Neural crest cell (in vitro differentiated cells): ENCODE results near the gene ATF6. TPM values are rescaled to one million over a fixed set of nuclear protein-coding genes. Genes with fewer than 3 reads are reported as not detected.

Experiments
- DNase-seq: peaks from one replicate; pipeline ENCODE4 v3.0.0; 2021; ENCODE audit warnings: low read depth, mixed read lengths, low spot score
- H3K27ac Mint-ChIP-seq: one replicate; pipeline ENCODE4 v1.8.0; 2021; ENCODE audit warnings: mild to moderate bottlenecking, mixed read lengths; ENCODE audit not compliant: unreplicated experiment
- H3K27me3 Mint-ChIP-seq: 2 replicates; pipeline ENCODE4 v1.8.0; 2021; ENCODE audit warnings: low read depth, mild to moderate bottlenecking, mixed read lengths
- H3K36me3 Mint-ChIP-seq: 2 replicates; pipeline ENCODE4 v1.8.0; 2021; ENCODE audit warnings: low read depth, mild to moderate bottlenecking, mixed read lengths
- H3K4me1 Mint-ChIP-seq: 2 replicates; pipeline ENCODE4 v1.8.0; 2021; ENCODE audit warnings: mixed read lengths
- H3K4me3 Mint-ChIP-seq: one replicate; pipeline ENCODE4 v1.8.0; 2021; ENCODE audit warnings: mild to moderate bottlenecking, mixed read lengths
- H3K9me3 Mint-ChIP-seq: 2 replicates; pipeline ENCODE4 v1.8.0; 2021; ENCODE audit warnings: mixed read lengths
- total RNA-seq: library from RNA; stranded (reverse); gene quantifications from 2 replicates; pipeline ENCODE4 v1.2.1, GENCODE V29; 2021
- TF ChIP-seq, protein P1 (sequence below): fragments of 200-600 bp; sonication (generic); conservative IDR thresholded peaks from 2 replicates; pipeline ENCODE4 v1.5.0; 2021; ENCODE audit warnings: antibody characterized with exemption, mild to moderate bottlenecking

ATF6 gene
- total RNA-seq, 1 donor from 2014 or later = 17.8 TPM

DNA sequence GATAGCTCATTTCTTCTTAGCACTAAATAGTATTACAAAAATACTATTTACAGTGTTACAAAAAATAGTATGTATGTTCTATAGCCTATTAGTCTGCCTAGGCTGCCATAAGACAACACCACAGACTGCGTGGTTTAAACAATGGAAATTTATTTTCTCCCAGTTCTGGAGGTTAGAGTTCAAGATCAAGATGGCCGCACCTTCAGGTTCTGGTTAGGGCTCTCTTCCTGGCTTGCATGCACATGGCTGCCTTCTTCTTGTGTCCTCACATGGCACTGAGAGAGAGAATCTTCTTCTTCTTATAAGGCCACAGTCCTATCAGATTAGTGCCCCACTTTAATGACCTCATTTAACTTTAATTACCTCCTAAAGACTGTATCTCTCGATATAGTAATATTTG, 4.1 kb downstream of the ATF6 start:
- no peaks in the 10 kb centered on the region for H3K36me3 Mint-ChIP-seq
- no peaks in the 10 kb centered on the region for H3K9me3 Mint-ChIP-seq
- no peak overlapping the region for H3K27ac Mint-ChIP-seq
- peak overlapping the region; percentile 67 for H3K4me3 Mint-ChIP-seq
- H3K4me1 Mint-ChIP-seq = peaks cover 18% of the 10 kb centered on the region
- TF ChIP-seq, protein P1, sequence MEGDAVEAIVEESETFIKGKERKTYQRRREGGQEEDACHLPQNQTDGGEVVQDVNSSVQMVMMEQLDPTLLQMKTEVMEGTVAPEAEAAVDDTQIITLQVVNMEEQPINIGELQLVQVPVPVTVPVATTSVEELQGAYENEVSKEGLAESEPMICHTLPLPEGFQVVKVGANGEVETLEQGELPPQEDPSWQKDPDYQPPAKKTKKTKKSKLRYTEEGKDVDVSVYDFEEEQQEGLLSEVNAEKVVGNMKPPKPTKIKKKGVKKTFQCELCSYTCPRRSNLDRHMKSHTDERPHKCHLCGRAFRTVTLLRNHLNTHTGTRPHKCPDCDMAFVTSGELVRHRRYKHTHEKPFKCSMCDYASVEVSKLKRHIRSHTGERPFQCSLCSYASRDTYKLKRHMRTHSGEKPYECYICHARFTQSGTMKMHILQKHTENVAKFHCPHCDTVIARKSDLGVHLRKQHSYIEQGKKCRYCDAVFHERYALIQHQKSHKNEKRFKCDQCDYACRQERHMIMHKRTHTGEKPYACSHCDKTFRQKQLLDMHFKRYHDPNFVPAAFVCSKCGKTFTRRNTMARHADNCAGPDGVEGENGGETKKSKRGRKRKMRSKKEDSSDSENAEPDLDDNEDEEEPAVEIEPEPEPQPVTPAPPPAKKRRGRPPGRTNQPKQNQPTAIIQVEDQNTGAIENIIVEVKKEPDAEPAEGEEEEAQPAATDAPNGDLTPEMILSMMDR = no peak
- H3K27me3 Mint-ChIP-seq = no peaks in the 10 kb centered on the region
- DNase-seq = no peak

DNA sequence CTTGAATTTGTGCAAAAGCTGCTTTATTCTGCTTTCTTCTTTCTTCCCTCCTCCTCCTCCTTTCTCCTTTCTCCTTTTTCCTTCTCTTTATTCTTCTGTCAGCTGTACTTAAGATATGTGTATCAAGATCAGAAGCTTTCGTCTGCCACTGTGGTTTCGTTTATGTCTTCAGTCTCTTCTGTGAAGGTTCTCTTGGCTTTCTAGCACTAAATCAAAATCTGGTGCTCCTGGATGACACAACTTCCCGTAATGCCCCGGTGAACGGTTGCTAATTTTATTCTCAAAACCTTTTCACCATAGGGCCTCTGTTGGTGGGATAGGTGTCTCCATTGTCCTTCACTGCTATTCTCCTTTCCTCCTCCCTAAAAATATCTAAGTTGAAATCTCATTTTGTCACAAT, 5.0 kb downstream of the ATF6 start:
- H3K4me3 Mint-ChIP-seq = no peak overlapping the region
- no peak overlapping the region for H3K27ac Mint-ChIP-seq
- no peaks in the 10 kb centered on the region for H3K36me3 Mint-ChIP-seq
- TF ChIP-seq, protein P1 = no peak
- no peak for DNase-seq
- H3K9me3 Mint-ChIP-seq = no peaks in the 10 kb centered on the region
- H3K4me1 Mint-ChIP-seq = peaks cover 14% of the 10 kb centered on the region
- no peaks in the 10 kb centered on the region for H3K27me3 Mint-ChIP-seq

DNA sequence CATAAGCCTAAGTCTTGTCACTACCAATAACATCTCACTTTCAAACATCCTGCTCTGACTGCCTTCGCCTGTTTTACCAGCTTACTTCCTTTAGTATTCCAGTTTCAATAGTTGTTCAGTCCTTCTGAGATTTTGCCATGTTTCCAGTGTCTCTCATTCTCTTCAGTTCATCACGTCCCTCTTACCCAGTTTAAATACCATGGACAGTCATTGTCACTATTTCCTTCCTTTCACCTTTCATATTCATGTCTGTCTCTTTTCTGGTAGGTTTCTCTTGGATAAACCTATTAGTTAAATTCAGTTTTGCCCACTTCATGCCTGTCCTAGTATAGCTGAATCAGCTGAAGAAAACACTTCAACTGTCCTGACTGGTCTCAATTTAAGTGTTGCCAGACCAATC, 5.9 kb downstream of the ATF6 start:
- H3K27ac Mint-ChIP-seq = no peak overlapping the region
- TF ChIP-seq, protein P1 = no peak
- no peak for DNase-seq
- H3K9me3 Mint-ChIP-seq = no peaks in the 10 kb centered on the region
- peaks cover 6% of the 10 kb centered on the region for H3K4me1 Mint-ChIP-seq
- H3K4me3 Mint-ChIP-seq = no peak overlapping the region
- no peaks in the 10 kb centered on the region for H3K36me3 Mint-ChIP-seq
- H3K27me3 Mint-ChIP-seq = no peaks in the 10 kb centered on the region

DNA sequence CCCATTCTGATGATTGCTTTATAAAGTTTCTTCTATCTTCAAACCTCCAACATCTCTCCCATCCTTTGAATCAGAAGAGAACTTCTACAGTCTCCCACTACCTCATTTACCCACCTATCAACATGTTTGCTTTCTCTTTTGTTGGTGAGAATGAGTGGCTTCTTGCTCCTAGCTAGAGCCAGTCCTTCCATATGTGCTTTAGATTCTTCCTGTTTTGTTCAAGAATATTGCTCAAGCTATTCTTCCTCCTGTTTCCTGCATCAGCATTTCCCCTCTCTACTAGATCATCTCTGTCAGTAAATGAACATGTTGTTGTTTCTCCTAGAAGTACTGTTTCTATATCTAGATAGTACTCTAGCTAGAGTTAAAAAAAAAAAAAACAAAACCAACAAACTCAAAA, 6.3 kb downstream of the ATF6 start:
- Mint-ChIP-seq H3K27ac (no peak overlapping the region), H3K4me1 (peaks cover 3% of the 10 kb centered on the region), H3K9me3 (no peaks in the 10 kb centered on the region), H3K4me3 (no peak overlapping the region), H3K36me3 (no peaks in the 10 kb centered on the region), H3K27me3 (no peaks in the 10 kb centered on the region)
- DNase-seq = no peak
- TF ChIP-seq, protein P1 = no peak

DNA sequence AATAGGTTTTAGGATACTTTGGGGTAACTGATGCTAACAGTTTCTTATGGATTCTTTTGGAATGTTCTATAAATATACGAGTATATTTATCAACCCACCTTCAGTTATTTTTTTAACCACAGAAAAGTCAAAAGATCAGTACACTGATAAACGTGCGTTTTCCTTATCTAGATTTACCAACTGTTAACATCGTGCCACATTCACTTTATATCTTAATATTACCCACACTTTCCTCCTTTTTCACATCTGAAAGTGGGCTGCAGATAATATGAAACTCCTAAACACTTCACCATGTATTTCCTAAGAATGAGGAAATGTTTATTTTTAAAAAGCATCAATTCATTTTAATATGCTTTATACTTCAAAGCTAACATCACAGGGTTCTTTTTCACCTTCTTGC, 7.7 kb downstream of the ATF6 start:
- DNase-seq = no peak
- H3K36me3 Mint-ChIP-seq = no peaks in the 10 kb centered on the region
- H3K4me1 Mint-ChIP-seq = peaks cover 3% of the 10 kb centered on the region
- no peak overlapping the region for H3K27ac Mint-ChIP-seq
- no peaks in the 10 kb centered on the region for H3K27me3 Mint-ChIP-seq
- H3K9me3 Mint-ChIP-seq = no peaks in the 10 kb centered on the region
- TF ChIP-seq, protein P1 = no peak
- no peak overlapping the region for H3K4me3 Mint-ChIP-seq

DNA sequence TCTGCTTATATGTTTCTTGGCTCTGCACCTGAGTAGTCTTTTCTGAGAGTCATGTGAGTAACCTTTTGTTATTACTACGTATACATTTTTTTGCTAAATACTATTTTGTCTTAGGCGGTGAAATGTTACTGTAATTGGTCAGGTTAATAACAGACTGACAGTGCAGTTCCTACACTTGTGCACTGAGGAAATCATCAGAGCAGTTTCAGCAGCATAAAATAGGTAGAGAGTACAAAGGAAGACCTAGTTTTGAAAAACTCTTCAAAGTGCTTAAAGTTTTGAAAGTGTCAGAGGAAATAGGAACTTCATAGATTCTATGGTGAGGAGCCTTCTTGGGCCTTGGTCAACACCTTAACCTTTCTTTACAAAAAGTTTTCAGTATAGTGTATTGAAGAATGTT, 11.1 kb downstream of the ATF6 start:
- no peak for DNase-seq
- H3K27ac Mint-ChIP-seq = no peak overlapping the region
- no peaks in the 10 kb centered on the region for H3K36me3 Mint-ChIP-seq
- TF ChIP-seq, protein P1 = no peak
- no peaks in the 10 kb centered on the region for H3K27me3 Mint-ChIP-seq
- no peaks in the 10 kb centered on the region for H3K9me3 Mint-ChIP-seq
- H3K4me1 Mint-ChIP-seq = no peaks in the 10 kb centered on the region
- no peak overlapping the region for H3K4me3 Mint-ChIP-seq
